WTC11 (cell line): ENCODE results near the gene LASP1NB.

ENCODE experiments used
- ATF2 ChIP-seq: sonication (generic); formaldehyde crosslinking; IDR thresholded peaks from 2 replicates; pipeline ENCODE4 v1.8.1; 2022; ENCODE audit warnings: low read depth, missing genetic modification reagents, borderline replicate concordance
- CBFB ChIP-seq: sonication (generic); formaldehyde crosslinking; IDR thresholded peaks from 2 replicates; pipeline ENCODE4 v1.8.1; 2022; ENCODE audit warnings: mild to moderate bottlenecking, low read depth, missing genetic modification reagents
- CTCF ChIP-seq: fragments of 200-600 bp; IDR thresholded peaks from 2 replicates; pipeline ENCODE4 v1.8.0; 2022; ENCODE audit warnings: antibody characterized with exemption
- E2F1 ChIP-seq: sonication (generic); formaldehyde crosslinking; IDR thresholded peaks from 2 replicates; pipeline ENCODE4 v1.8.0; 2022; ENCODE audit warnings: mild to moderate bottlenecking, missing genetic modification reagents
- ELF4 ChIP-seq: sonication (generic); formaldehyde crosslinking; IDR thresholded peaks from 2 replicates; pipeline ENCODE4 v1.8.1; 2022; ENCODE audit warnings: low read depth, mild to moderate bottlenecking, moderate library complexity, missing genetic modification reagents
- IRF1 ChIP-seq: sonication (generic); formaldehyde crosslinking; IDR thresholded peaks from 2 replicates; pipeline ENCODE4 v1.8.0; 2023; ENCODE audit warnings: missing genetic modification reagents
- NR2C2 ChIP-seq: sonication (generic); formaldehyde crosslinking; IDR thresholded peaks from 2 replicates; pipeline ENCODE4 v1.8.0; 2022; ENCODE audit warnings: mild to moderate bottlenecking, missing genetic modification reagents
- USF2 ChIP-seq: sonication (generic); formaldehyde crosslinking; IDR thresholded peaks from 2 replicates; pipeline ENCODE4 v1.8.1; 2023; ENCODE audit warnings: mild to moderate bottlenecking, missing genetic modification reagents, moderate library complexity
- ZNF232 ChIP-seq: sonication (generic); formaldehyde crosslinking; IDR thresholded peaks from 2 replicates; pipeline ENCODE4 v1.8.0; 2022; ENCODE audit warnings: mild to moderate bottlenecking, missing genetic modification reagents
- ZNF263 ChIP-seq: sonication (generic); formaldehyde crosslinking; IDR thresholded peaks from 2 replicates; pipeline ENCODE4 v1.8.1; 2022; ENCODE audit warnings: low read depth, mild to moderate bottlenecking, moderate library complexity, missing genetic modification reagents

GRCh38 chr17:38883592-38884526, 41.6 kb upstream of the LASP1NB start:
- TF ChIP-seq E2F1 (CRISPR knock-in tag): no peak
- no peak for TF ChIP-seq ELF4
- no peak for TF ChIP-seq ATF2
- no peak for TF ChIP-seq ZNF232 (CRISPR knock-in tag)
- no peak for TF ChIP-seq CTCF
- TF ChIP-seq CBFB (CRISPR knock-in tag): no peak
- TF ChIP-seq NR2C2 (CRISPR knock-in tag): no peak
- TF ChIP-seq USF2 (CRISPR knock-in tag): no peak
- no peak for TF ChIP-seq IRF1 (CRISPR knock-in tag)
- TF ChIP-seq ZNF263 (CRISPR knock-in tag): no peak
